K562 treated with DMSO at 1 percent for 4 hours (cell line): Measurements from ENCODE around the gene HK2. TPM values are rescaled to one million over a fixed set of nuclear protein-coding genes. Genes with fewer than 3 reads are reported as not detected.

ENCODE experiments used
- total RNA-seq: library from RNA; unstranded; fragments of 300-600 nt; gene quantifications from 2 replicates; pipeline ENCODE4 v1.2.3, GENCODE V29; 2022; ENCODE audit not compliant: insufficient read depth

HK2 gene
- total RNA-seq: 3.1 and 8.8 TPM in 2 replicates

GRCh38 chr2:74833418-74834233 is at the start of gene HK2:
HK2 (plus strand) TSS chr2:74834127; CDS start chr2:74834581, 454 bp downstream.

Other genes starting within 250 kb of the HK2 start
- 0.39 TPM in 1 of 2 replicates, not detected in the other for gene M1AP, start 185.8 kb upstream of the HK2 start, total RNA-seq
- gene SEMA4F, start 179.9 kb upstream of the HK2 start, total RNA-seq: 3.8 and 10.5 TPM in 2 replicates
- 20.1 and 27.0 TPM in 2 replicates for gene POLE4, start 124.5 kb downstream of the HK2 start, total RNA-seq